Keratinocyte (primary cell): ENCODE results near the gene SCYGR3. TPM values are rescaled to one million over a fixed set of nuclear protein-coding genes. Genes with fewer than 3 reads are reported as not detected.
"Not testable (repeated sequence)": the region's sequence is repeated elsewhere in the genome, so short reads cannot be mapped to it uniquely, and the experiment has no call there.

Experiments
- DNase-seq: peaks from one replicate; pipeline ENCODE4 v3.0.0-alpha.2; 2011; ENCODE audit warnings: low read depth, missing footprints, low spot score
- FAIRE-seq: peaks from 2 replicates; lab custom pipeline; 2011; peaks lifted over from hg19 to GRCh38; lab: Jason Lieb, UNC
- H2AFZ ChIP-seq: 2 replicates; pipeline ENCODE4 v1.6.0; 2012; ENCODE audit warnings: low read length, control low read depth, inconsistent platforms; ENCODE audit not compliant: control insufficient read depth
- H3K27ac ChIP-seq: 2 replicates; pipeline ENCODE4 v1.5.1; 2011; ENCODE audit warnings: low read length; ENCODE audit not compliant: control insufficient read depth, insufficient read depth
- H3K27me3 ChIP-seq: 3 replicates; pipeline ENCODE4 v1.6.0; 2011; ENCODE audit warnings: low read length; ENCODE audit not compliant: control insufficient read depth, insufficient read depth; ENCODE audit errors: extremely low read depth
- H3K36me3 ChIP-seq, 2 experiments: 2 replicates in 1 of 2; 3 replicates in 1 of 2; pipeline ENCODE4 v1.5.1; 2011; ENCODE audit warnings: low read length in 2 of 2, mild to moderate bottlenecking in 1 of 2; ENCODE audit not compliant: control insufficient read depth in 2 of 2, insufficient read depth in 2 of 2; ENCODE audit errors: extremely low read depth in 1 of 2
- H3K4me1 ChIP-seq: 3 replicates; pipeline ENCODE4 v1.5.1; 2011; ENCODE audit warnings: low read length; ENCODE audit not compliant: control insufficient read depth, insufficient read depth; ENCODE audit errors: extremely low read depth
- H3K4me2 ChIP-seq: 3 replicates; pipeline ENCODE4 v1.6.0; 2011; ENCODE audit warnings: low read depth, low read length; ENCODE audit not compliant: control insufficient read depth, insufficient read depth; ENCODE audit errors: extremely low read depth
- H3K4me3 ChIP-seq, 3 experiments: fragments of 200-600 bp in 1 of 3; sonication (generic) in 1 of 3; 2 replicates in 2 of 3; 3 replicates in 1 of 3; pipeline ENCODE4 v1.5.1; 2011 to 2016; ENCODE audit warnings: low read length in 3 of 3, mild to moderate bottlenecking in 3 of 3, control low read depth in 2 of 3, inconsistent platforms in 1 of 3, low read depth in 1 of 3, mixed read lengths in 1 of 3, mixed run types in 1 of 3, moderate library complexity in 1 of 3; ENCODE audit not compliant: control insufficient read depth in 2 of 3, insufficient read depth in 2 of 3; ENCODE audit errors: extremely low read depth in 1 of 3
- H3K79me2 ChIP-seq: 2 replicates; pipeline ENCODE4 v1.6.0; 2012; ENCODE audit warnings: low read length; ENCODE audit not compliant: control insufficient read depth, insufficient read depth
- H3K9ac ChIP-seq: 3 replicates; pipeline ENCODE4 v1.6.0; 2011; ENCODE audit warnings: low read length; ENCODE audit not compliant: control insufficient read depth, insufficient read depth; ENCODE audit errors: extremely low read depth
- H3K9me1 ChIP-seq: 3 replicates; pipeline ENCODE4 v1.6.0; 2011; ENCODE audit warnings: low read length; ENCODE audit not compliant: control insufficient read depth, insufficient read depth; ENCODE audit errors: extremely low read depth
- H3K9me3 ChIP-seq: 2 replicates; pipeline ENCODE4 v1.5.1; 2012; ENCODE audit warnings: low read depth, low read length; ENCODE audit not compliant: control insufficient read depth
- H4K20me1 ChIP-seq: 3 replicates; pipeline ENCODE4 v1.6.0; 2011; ENCODE audit warnings: low read length; ENCODE audit not compliant: control insufficient read depth, insufficient read depth; ENCODE audit errors: extremely low read depth
- EZH2 ChIP-seq: IDR thresholded peaks from one replicate; pipeline ENCODE4 v1.6.1; 2012; ENCODE audit warnings: inconsistent platforms, mild to moderate bottlenecking, low read length, moderate library complexity
- dilution Hi-C: fragments of 300-500 bp; cut with MboI; formaldehyde crosslinking; loops from one replicate; pipeline ENCODE4 v1.7.0; 2020; ENCODE audit warnings: low sequenced_read_pairs; ENCODE audit not compliant: extremely low pct_ligation_motif_present
- polyA plus RNA-seq, 5 experiments: library from polyadenylated mRNA; depleted of rRNA in 3 of 5; stranded (reverse) in 3 of 5; stranded (forward) in 1 of 5; unstranded in 1 of 5; fragments of >200 nt; gene quantifications; 1 replicate in 1 of 5; 2 replicates in 3 of 5; 3 replicates in 1 of 5; pipeline versions ENCODE4 v1.2.1 to v1.2.3, GENCODE V29; 2011 to 2012; ENCODE audit warnings: missing spikeins in 2 of 5, low read depth in 1 of 5, low replicate concordance in 1 of 5
- TF ChIP-seq, protein P1 (sequence below), 3 experiments: IDR thresholded peaks in 1 of 3; conservative IDR thresholded peaks in 1 of 3; optimal IDR thresholded peaks in 1 of 3; 2 replicates in 2 of 3; 3 replicates in 1 of 3; pipeline versions ENCODE3 to v1.5.1; 2011; ENCODE audit warnings: low read length in 3 of 3, mild to moderate bottlenecking in 3 of 3, moderate library complexity in 2 of 3, control low read depth in 1 of 3, inconsistent platforms in 1 of 3; ENCODE audit not compliant: insufficient read depth in 2 of 3; ENCODE audit errors: extremely low read depth in 1 of 3

SCYGR3 gene
- polyA plus RNA-seq, 1 donor (not counting 4 experiments of a cell fraction or from before 2014, with no cell fraction given), result not detected

DNA sequence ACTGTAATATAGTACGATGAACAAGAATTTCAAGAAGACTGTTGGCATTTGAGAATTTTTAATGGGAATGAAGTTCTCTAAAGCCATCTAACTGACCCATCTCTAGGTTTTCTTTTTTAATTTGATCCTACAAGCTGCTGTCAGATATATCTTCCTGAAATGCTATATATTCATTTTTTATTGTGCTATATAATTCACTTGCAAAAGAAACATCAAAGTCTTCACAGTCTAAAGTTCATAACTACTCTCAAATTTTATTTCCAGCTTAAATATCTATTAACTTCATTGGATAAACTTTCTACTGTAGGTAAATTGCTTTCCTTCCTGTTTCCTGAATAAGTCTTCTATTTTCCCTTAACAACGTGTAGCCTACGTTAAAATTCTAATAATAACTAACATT lies 12.3 kb downstream of the SCYGR3 start:
- H3K4me1 ChIP-seq, result peaks cover 2% of the 10 kb centered on the region
- no peak overlapping the region for H3K27ac ChIP-seq
- no peaks in the 10 kb centered on the region for H3K36me3 ChIP-seq
- DNase-seq (no peak), FAIRE-seq (no peak)
- H4K20me1 ChIP-seq, result no peaks in the 10 kb centered on the region
- H2AFZ ChIP-seq, result no peak overlapping the region
- H3K79me2 ChIP-seq, result no peaks in the 10 kb centered on the region
- H3K27me3 ChIP-seq, result no peaks in the 10 kb centered on the region
- TF ChIP-seq, protein P1, sequence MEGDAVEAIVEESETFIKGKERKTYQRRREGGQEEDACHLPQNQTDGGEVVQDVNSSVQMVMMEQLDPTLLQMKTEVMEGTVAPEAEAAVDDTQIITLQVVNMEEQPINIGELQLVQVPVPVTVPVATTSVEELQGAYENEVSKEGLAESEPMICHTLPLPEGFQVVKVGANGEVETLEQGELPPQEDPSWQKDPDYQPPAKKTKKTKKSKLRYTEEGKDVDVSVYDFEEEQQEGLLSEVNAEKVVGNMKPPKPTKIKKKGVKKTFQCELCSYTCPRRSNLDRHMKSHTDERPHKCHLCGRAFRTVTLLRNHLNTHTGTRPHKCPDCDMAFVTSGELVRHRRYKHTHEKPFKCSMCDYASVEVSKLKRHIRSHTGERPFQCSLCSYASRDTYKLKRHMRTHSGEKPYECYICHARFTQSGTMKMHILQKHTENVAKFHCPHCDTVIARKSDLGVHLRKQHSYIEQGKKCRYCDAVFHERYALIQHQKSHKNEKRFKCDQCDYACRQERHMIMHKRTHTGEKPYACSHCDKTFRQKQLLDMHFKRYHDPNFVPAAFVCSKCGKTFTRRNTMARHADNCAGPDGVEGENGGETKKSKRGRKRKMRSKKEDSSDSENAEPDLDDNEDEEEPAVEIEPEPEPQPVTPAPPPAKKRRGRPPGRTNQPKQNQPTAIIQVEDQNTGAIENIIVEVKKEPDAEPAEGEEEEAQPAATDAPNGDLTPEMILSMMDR (optimal IDR thresholded peaks at IDR 0.05 in 1 of 3, IDR thresholded peaks at IDR 0.05 in 1 of 3, conservative IDR thresholded peaks at IDR 0.05 in 1 of 3; ENCODE audit: extremely low read depth in 1 of 3, insufficient read depth in 2 of 3, low read length in 3 of 3), result no peak
- no peak for TF ChIP-seq EZH2
- no peak overlapping the region for H3K4me3 ChIP-seq
- H3K9ac ChIP-seq, result no peak overlapping the region
- no peaks in the 10 kb centered on the region for H3K9me1 ChIP-seq
- no peak overlapping the region for H3K4me2 ChIP-seq
- no peaks in the 10 kb centered on the region for H3K9me3 ChIP-seq
- dilution Hi-C loops, result no loop called here

DNA sequence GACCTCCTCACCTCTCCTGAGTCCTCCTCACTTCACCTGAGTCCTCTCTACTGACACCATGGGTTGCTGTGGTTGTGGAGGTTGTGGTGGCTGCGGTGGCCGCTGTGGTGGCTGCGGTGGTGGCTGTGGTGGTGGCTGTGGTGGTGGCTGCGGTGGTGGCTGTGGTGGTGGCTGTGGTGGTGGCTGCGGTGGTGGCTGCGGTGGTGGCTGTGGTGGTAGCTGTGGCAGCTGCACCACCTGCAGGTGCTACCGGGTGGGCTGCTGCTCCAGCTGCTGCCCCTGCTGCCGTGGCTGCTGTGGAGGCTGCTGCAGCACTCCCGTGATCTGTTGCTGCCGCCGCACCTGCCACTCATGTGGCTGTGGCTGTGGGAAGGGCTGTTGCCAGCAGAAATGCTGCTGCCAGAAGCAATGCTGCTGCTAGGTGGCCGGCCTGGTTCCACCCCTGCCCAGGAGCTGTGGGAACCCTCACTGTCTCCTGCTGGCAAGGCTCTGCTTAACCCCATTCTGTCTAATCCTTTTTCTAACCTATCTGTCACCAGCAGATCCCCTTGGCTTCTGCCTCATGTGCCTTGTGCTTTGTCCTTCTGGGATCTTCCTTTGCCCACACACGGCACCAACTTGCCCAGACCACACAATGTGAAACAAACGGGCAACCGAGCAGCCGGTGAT lies 15.7 kb downstream of the SCYGR3 start, which contains the start of gene SCYGR2:
Gene SCYGR2 (plus strand): TSS at position 59 of the 669 bp plus-strand sequence. CDS start 0 bp downstream, at position 59.
- H2AFZ ChIP-seq, H3K36me3 ChIP-seq, H3K27me3 ChIP-seq, H3K9me1 ChIP-seq, H3K4me2 ChIP-seq, DNase-seq, H3K9me3 ChIP-seq, FAIRE-seq, H3K79me2 ChIP-seq, dilution Hi-C loops, H3K4me3 ChIP-seq, H3K9ac ChIP-seq, H4K20me1 ChIP-seq, H3K4me1 ChIP-seq, H3K27ac ChIP-seq: not testable (repeated sequence)

DNA sequence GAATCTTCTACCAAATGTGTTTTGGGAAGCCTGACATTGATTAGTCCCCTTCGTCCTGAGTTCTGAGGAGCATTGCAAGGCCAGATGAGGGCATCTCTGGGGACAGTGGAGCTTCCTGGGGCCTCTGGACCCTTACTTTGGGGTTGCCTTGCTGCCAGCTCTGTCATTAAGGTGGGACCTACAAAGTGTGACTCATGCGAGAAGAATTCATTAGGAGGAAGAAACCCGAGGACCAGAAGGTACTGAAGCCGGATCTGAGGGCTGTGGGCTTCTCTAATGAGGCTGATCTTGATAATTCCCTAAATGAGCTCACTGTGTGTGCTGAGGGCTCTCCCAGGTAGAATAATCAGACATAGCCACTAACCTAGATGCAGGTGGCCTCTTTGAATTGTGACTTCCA lies 16.6 kb downstream of the SCYGR3 start:
- peaks cover 2% of the 10 kb centered on the region for H3K4me1 ChIP-seq
- dilution Hi-C loops, result no loop called here
- H3K27me3 ChIP-seq, result no peaks in the 10 kb centered on the region
- H4K20me1 ChIP-seq, result no peaks in the 10 kb centered on the region
- H3K36me3 ChIP-seq, result no peaks in the 10 kb centered on the region
- H3K4me3 ChIP-seq, result no peak overlapping the region
- TF ChIP-seq, protein P1 (optimal IDR thresholded peaks at IDR 0.05 in 1 of 3, IDR thresholded peaks at IDR 0.05 in 1 of 3, conservative IDR thresholded peaks at IDR 0.05 in 1 of 3; ENCODE audit: extremely low read depth in 1 of 3, insufficient read depth in 2 of 3, low read length in 3 of 3), result no peak
- TF ChIP-seq EZH2, result no peak
- H3K9ac ChIP-seq, result no peak overlapping the region
- no peaks in the 10 kb centered on the region for H3K9me1 ChIP-seq
- DNase-seq (no peak), FAIRE-seq (no peak)
- no peak overlapping the region for H2AFZ ChIP-seq
- H3K79me2 ChIP-seq, result no peaks in the 10 kb centered on the region
- H3K27ac ChIP-seq, result no peak overlapping the region
- H3K9me3 ChIP-seq, result no peaks in the 10 kb centered on the region
- no peak overlapping the region for H3K4me2 ChIP-seq
